Mesendoderm (in vitro differentiated cells): ENCODE results near the gene PAPPA2.

Experiments
- DNase-seq: peaks from one replicate; pipeline ENCODE4 v3.0.0; 2013
- H2AK5ac ChIP-seq: 2 replicates; pipeline ENCODE4 v1.6.1; 2013; ENCODE audit warnings: low read length, inconsistent platforms
- H2BK120ac ChIP-seq: 2 replicates; pipeline ENCODE4 v1.6.1; 2013; ENCODE audit warnings: low read depth, mild to moderate bottlenecking, low read length, moderate library complexity, mixed read lengths
- H2BK15ac ChIP-seq: replicated peaks from 2 replicates; pipeline ENCODE4 v1.6.1; 2013; ENCODE audit warnings: low read depth, mild to moderate bottlenecking, moderate library complexity
- H2BK5ac ChIP-seq: 2 replicates; pipeline ENCODE4 v1.6.1; 2013; ENCODE audit warnings: low read length, inconsistent platforms
- H3K18ac ChIP-seq: 2 replicates; pipeline ENCODE4 v1.6.1; 2013; ENCODE audit warnings: mild to moderate bottlenecking, low read length, mixed read lengths
- H3K23ac ChIP-seq: one replicate; pipeline ENCODE4 v1.6.1; 2013; ENCODE audit warnings: low read length
- H3K27ac ChIP-seq: 2 replicates; pipeline ENCODE4 v1.5.1; 2013; ENCODE audit warnings: low read depth, mild to moderate bottlenecking, inconsistent platforms, low read length, moderate library complexity
- H3K27me3 ChIP-seq: 2 replicates; pipeline ENCODE4 v1.6.1; 2013; ENCODE audit warnings: low read length, control low read depth, mild to moderate bottlenecking, inconsistent platforms; ENCODE audit not compliant: insufficient read depth, poor library complexity
- H3K36me3 ChIP-seq: 2 replicates; pipeline ENCODE4 v1.6.1; 2013; ENCODE audit warnings: low read length, inconsistent platforms; ENCODE audit not compliant: control insufficient read depth, insufficient read depth
- H3K4ac ChIP-seq: one replicate; pipeline ENCODE4 v1.6.1; 2013; ENCODE audit warnings: low read depth, mild to moderate bottlenecking, low read length, moderate library complexity
- H3K4me1 ChIP-seq: 2 replicates; pipeline ENCODE4 v1.6.1; 2013; ENCODE audit warnings: low read depth, low read length, inconsistent platforms; ENCODE audit not compliant: control insufficient read depth
- H3K4me2 ChIP-seq: 2 replicates; pipeline ENCODE4 v1.6.1; 2013; ENCODE audit warnings: low read length
- H3K4me3 ChIP-seq: 2 replicates; pipeline ENCODE4 v1.5.1; 2013; ENCODE audit warnings: mild to moderate bottlenecking, low read length
- H3K56ac ChIP-seq: one replicate; pipeline ENCODE4 v1.6.1; 2013; ENCODE audit warnings: low read length
- H3K79me1 ChIP-seq: 2 replicates; pipeline ENCODE4 v1.6.1; 2013; ENCODE audit warnings: low read length, inconsistent platforms
- H3K79me2 ChIP-seq: 2 replicates; pipeline ENCODE4 v1.6.1; 2013; ENCODE audit warnings: mild to moderate bottlenecking, low read length; ENCODE audit not compliant: control insufficient read depth, insufficient read depth
- H3K9ac ChIP-seq: 2 replicates; pipeline ENCODE4 v1.6.1; 2013; ENCODE audit warnings: low read length, inconsistent platforms
- H4K5ac ChIP-seq: one replicate; pipeline ENCODE4 v1.6.1; 2013; ENCODE audit warnings: low read length
- H4K8ac ChIP-seq: one replicate; pipeline ENCODE4 v1.6.1; 2013; ENCODE audit warnings: low read depth, mild to moderate bottlenecking, control low read depth, low read length, moderate library complexity
- WGBS: extraction: QIAGEN DNeasy Blood & Tissue Kit; methylation state at CpG from one replicate; pipeline ENCODE4 v1.1.7; 2013; ENCODE audit warnings: low lambda C conversion rate, missing lambda C conversion rate; ENCODE audit not compliant: insufficient coverage; ENCODE audit errors: extremely low coverage; 5-methylcytosine and 5-hydroxymethylcytosine counted together

The PAPPA2 gene

GRCh38 chr1:176829261-176829660 lies 366.3 kb downstream of the PAPPA2 start:
- DNase-seq: no peak
- no CpG with 5 or more reads among the region's 8 CpGs for WGBS
- no peak overlapping the region for H3K18ac ChIP-seq

GRCh38 chr1:176831150-176831549 lies 368.2 kb downstream of the PAPPA2 start:
- DNase-seq: peak; percentile 27
- Histone ChIP-seq H3K79me2 (no peaks in the 10 kb centered on the region), H3K27me3 (no peaks in the 10 kb centered on the region), H3K79me1 (no peaks in the 10 kb centered on the region), H4K8ac (no peak overlapping the region), H3K56ac (no peak overlapping the region), H3K4me1 (no peaks in the 10 kb centered on the region), H3K4ac (no peak overlapping the region), H2BK5ac (no peak overlapping the region), H3K36me3 (no peaks in the 10 kb centered on the region), H3K23ac (no peak overlapping the region), H3K27ac (no peak overlapping the region), H2AK5ac (no peak overlapping the region), H3K18ac (no peak overlapping the region), H4K5ac (no peak overlapping the region), H3K4me3 (no peak overlapping the region), H2BK15ac (no peak overlapping the region), H3K4me2 (no peak overlapping the region), H3K9ac (no peak overlapping the region), H2BK120ac (no peak overlapping the region)
- WGBS: no CpG with 5 or more reads among the region's 2 CpGs

More at GRCh38 chr1:176829261-176829660, 366.3 kb downstream of the PAPPA2 start:
- Histone ChIP-seq H3K79me1 (no peaks in the 10 kb centered on the region), H3K79me2 (no peaks in the 10 kb centered on the region), H3K27me3 (no peaks in the 10 kb centered on the region), H3K23ac (no peak overlapping the region), H2AK5ac (no peak overlapping the region), H3K4me2 (no peak overlapping the region), H3K4me1 (no peaks in the 10 kb centered on the region), H4K8ac (no peak overlapping the region), H3K27ac (no peak overlapping the region), H3K36me3 (no peaks in the 10 kb centered on the region), H4K5ac (no peak overlapping the region), H2BK120ac (no peak overlapping the region), H3K4me3 (no peak overlapping the region), H3K9ac (no peak overlapping the region), H2BK5ac (no peak overlapping the region), H3K56ac (no peak overlapping the region), H2BK15ac (no peak overlapping the region), H3K4ac (no peak overlapping the region)

- DNase-seq: no peak
- no peak overlapping the region for H2BK15ac ChIP-seq
- H3K27me3 ChIP-seq: no peaks in the 10 kb centered on the region
- no peak overlapping the region for H4K8ac ChIP-seq
- no peak overlapping the region for H3K4me2 ChIP-seq
- H3K79me1 ChIP-seq: no peaks in the 10 kb centered on the region
- no peak overlapping the region for H3K9ac ChIP-seq
- H2BK5ac ChIP-seq: no peak overlapping the region
- H3K4ac ChIP-seq: no peak overlapping the region
- H3K4me3 ChIP-seq: no peak overlapping the region
- WGBS: no CpG with 5 or more reads among the region's 2 CpGs
- no peak overlapping the region for H3K56ac ChIP-seq
- no peak overlapping the region for H4K5ac ChIP-seq
- H3K18ac ChIP-seq: no peak overlapping the region
- H3K23ac ChIP-seq: no peak overlapping the region
- H3K27ac ChIP-seq: no peak overlapping the region
- H3K4me1 ChIP-seq: no peaks in the 10 kb centered on the region
- no peaks in the 10 kb centered on the region for H3K79me2 ChIP-seq
- H3K36me3 ChIP-seq: no peaks in the 10 kb centered on the region
- H2BK120ac ChIP-seq: no peak overlapping the region
- H2AK5ac ChIP-seq: no peak overlapping the region
Observed at GRCh38 chr1:176837708-176838107, 374.7 kb downstream of the PAPPA2 start.

DNA sequence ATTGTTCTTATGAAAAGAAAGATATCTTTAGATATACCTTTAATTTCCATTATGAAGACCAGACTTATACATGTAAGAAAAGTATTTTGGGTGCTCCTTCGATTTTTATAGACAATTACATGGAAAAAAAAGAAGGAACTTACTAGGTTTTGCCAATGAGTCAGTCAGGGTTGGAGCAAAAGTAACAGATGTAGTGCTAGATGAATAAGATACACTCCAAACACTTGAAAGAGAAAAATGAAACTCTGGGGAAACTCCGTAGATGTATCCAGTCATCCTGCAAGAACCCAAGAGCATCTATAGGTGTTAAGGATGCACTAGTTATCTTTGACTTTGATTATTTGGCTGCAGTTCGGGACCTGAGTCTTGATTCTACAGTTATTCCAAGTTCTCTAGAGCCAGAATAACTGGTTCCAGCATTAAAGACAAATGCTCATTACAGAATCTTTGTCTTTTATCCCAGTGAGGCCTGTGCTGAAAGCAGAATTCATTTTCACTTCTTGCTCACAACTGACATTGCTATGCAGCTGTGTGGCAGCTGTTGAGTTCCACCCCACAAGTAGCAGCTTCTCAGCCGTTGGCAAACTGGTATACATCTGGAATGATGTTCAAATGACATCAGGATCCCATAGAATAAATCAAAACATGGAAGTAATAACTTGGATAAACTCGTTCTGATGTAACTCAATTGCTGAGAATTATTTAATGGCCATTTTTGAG lies 375.5 kb downstream of the PAPPA2 start:
- Histone ChIP-seq H4K8ac (no peak overlapping the region), H2BK120ac (no peak overlapping the region), H3K9ac (no peak overlapping the region), H3K18ac (no peak overlapping the region), H2BK15ac (no peak overlapping the region), H3K4me2 (no peak overlapping the region), H3K27me3 (no peaks in the 10 kb centered on the region), H3K4me1 (no peaks in the 10 kb centered on the region), H3K79me2 (no peaks in the 10 kb centered on the region), H3K23ac (no peak overlapping the region), H4K5ac (no peak overlapping the region), H3K4ac (no peak overlapping the region), H3K79me1 (no peaks in the 10 kb centered on the region), H2BK5ac (no peak overlapping the region), H3K4me3 (no peak overlapping the region), H3K36me3 (no peaks in the 10 kb centered on the region), H3K27ac (no peak overlapping the region), H2AK5ac (no peak overlapping the region), H3K56ac (no peak overlapping the region)
- DNase-seq: no peak
- no CpG with 5 or more reads among the region's 5 CpGs for WGBS

DNA sequence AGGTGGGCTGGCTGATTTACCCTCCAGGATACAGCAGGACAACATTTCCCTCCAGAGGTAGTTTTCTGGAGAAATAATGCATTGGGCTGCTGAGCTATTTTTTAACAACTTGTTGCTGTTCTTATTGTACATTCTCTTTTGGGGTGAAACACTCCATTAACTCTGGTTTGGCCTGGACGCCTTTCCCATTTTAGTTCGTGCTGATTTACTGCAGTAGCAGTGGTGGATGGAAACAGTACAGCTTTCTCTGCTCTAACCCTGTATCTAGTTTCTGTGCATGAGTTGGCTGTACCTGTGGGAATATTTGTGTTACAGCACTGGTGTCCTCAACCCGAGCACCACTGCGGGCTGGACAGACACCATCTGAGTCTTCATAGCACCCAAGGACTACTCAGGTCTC lies 376.2 kb downstream of the PAPPA2 start:
- no peaks in the 10 kb centered on the region for H3K27me3 ChIP-seq
- H4K8ac ChIP-seq: no peak overlapping the region
- no peak overlapping the region for H3K4me3 ChIP-seq
- H3K9ac ChIP-seq: no peak overlapping the region
- H3K27ac ChIP-seq: no peak overlapping the region
- H3K36me3 ChIP-seq: no peaks in the 10 kb centered on the region
- no peak overlapping the region for H3K4ac ChIP-seq
- H3K4me1 ChIP-seq: no peaks in the 10 kb centered on the region
- H2BK15ac ChIP-seq: no peak overlapping the region
- no peak overlapping the region for H2BK120ac ChIP-seq
- H3K79me1 ChIP-seq: no peaks in the 10 kb centered on the region
- H3K4me2 ChIP-seq: no peak overlapping the region
- DNase-seq: no peak
- no peak overlapping the region for H3K18ac ChIP-seq
- no peak overlapping the region for H2AK5ac ChIP-seq
- no CpG with 5 or more reads among the region's 4 CpGs for WGBS
- H2BK5ac ChIP-seq: no peak overlapping the region
- no peak overlapping the region for H4K5ac ChIP-seq
- no peaks in the 10 kb centered on the region for H3K79me2 ChIP-seq
- no peak overlapping the region for H3K23ac ChIP-seq
- H3K56ac ChIP-seq: no peak overlapping the region

DNA sequence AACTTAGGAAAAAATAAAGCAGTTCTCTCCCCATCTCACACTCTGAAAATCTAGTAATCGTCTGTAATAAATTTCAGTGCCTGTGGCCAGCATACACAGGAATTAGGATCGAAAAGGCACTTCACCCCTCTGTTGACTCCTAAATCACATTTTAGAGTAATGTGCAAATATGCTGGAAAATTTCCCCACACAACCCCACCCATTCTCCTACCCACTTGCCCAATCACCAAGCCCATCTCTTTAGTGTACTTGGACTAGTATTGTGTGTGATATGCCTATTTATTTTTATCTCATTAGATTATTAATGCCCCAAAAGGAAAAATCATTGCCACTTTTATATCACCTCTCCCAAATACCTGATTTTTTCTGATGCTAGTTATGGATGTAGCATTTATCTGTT lies 378.3 kb downstream of the PAPPA2 start:
- WGBS: no CpG with 5 or more reads among the region's 2 CpGs
- no peak overlapping the region for H3K4me3 ChIP-seq

More for the DNA sequence above, 378.3 kb downstream of the PAPPA2 start:
- Histone ChIP-seq H2AK5ac (no peak overlapping the region), H3K9ac (no peak overlapping the region), H3K4me1 (no peaks in the 10 kb centered on the region), H3K18ac (no peak overlapping the region), H3K79me1 (no peaks in the 10 kb centered on the region), H3K4me2 (no peak overlapping the region), H4K8ac (no peak overlapping the region), H3K4ac (no peak overlapping the region), H3K56ac (no peak overlapping the region), H3K23ac (no peak overlapping the region), H3K27me3 (no peaks in the 10 kb centered on the region), H3K79me2 (no peaks in the 10 kb centered on the region), H3K36me3 (no peaks in the 10 kb centered on the region), H2BK15ac (no peak overlapping the region), H2BK120ac (no peak overlapping the region), H4K5ac (no peak overlapping the region), H3K27ac (no peak overlapping the region), H2BK5ac (no peak overlapping the region)
- DNase-seq: no peak
